GM18907 (cell line): ENCODE measurements around the gene TNIK.
"Not testable (repeated sequence)": the region's sequence is repeated elsewhere in the genome, so short reads cannot be mapped to it uniquely, and the experiment has no call there.

ENCODE experiments used
- ATAC-seq: cut with Tn5 transposase; IDR thresholded peaks from one replicate; pipeline ENCODE4 v1.9.1; 2021; ENCODE audit warnings: mild to moderate bottlenecking, moderate library complexity; ENCODE audit not compliant: unreplicated experiment

The TNIK gene

GRCh38 chr3:171290680-171291079, 169.5 kb downstream of the TNIK start:
- ATAC-seq: no peak

GRCh38 chr3:171289291-171289690, 170.9 kb downstream of the TNIK start:
- ATAC-seq: no peak

- not testable (repeated sequence) for ATAC-seq
These were observed 172.4 kb downstream of the TNIK start for GRCh38 chr3:171287761-171288160.

GRCh38 chr3:171286580-171287249, 173.5 kb downstream of the TNIK start:
- ATAC-seq: peak; percentile 42

- peak; percentile 47 for ATAC-seq
These were observed 174.9 kb downstream of the TNIK start for GRCh38 chr3:171285287-171285686.

GRCh38 chr3:171284308-171285075, 175.7 kb downstream of the TNIK start:
- peak; percentile 54 for ATAC-seq

- ATAC-seq: no peak
These were observed 176.4 kb downstream of the TNIK start for GRCh38 chr3:171283848-171284222.

GRCh38 chr3:171283183-171283847, 176.9 kb downstream of the TNIK start:
- no peak for ATAC-seq

GRCh38 chr3:171282041-171282440, 178.2 kb downstream of the TNIK start:
- ATAC-seq: no peak

GRCh38 chr3:171281256-171281992, 178.8 kb downstream of the TNIK start:
- no peak for ATAC-seq

GRCh38 chr3:171279972-171280371, 180.2 kb downstream of the TNIK start:
- ATAC-seq: no peak

- no peak for ATAC-seq
These were observed 182.0 kb downstream of the TNIK start for GRCh38 chr3:171278299-171278590.

- no peak for ATAC-seq
These were observed 182.5 kb downstream of the TNIK start for GRCh38 chr3:171277456-171278298.

GRCh38 chr3:171276923-171277322, 183.3 kb downstream of the TNIK start:
- ATAC-seq: no peak

GRCh38 chr3:171274222-171274621, 186.0 kb downstream of the TNIK start:
- no peak for ATAC-seq

GRCh38 chr3:171270541-171270940, 189.7 kb downstream of the TNIK start:
- ATAC-seq: no peak

- ATAC-seq: peak; percentile 53
These were observed 190.7 kb downstream of the TNIK start for GRCh38 chr3:171269542-171269941.

- ATAC-seq: no peak
These were observed 191.5 kb downstream of the TNIK start for GRCh38 chr3:171268677-171269076.

GRCh38 chr3:171267104-171267503, 193.1 kb downstream of the TNIK start:
- ATAC-seq: no peak

- ATAC-seq: no peak
These were observed 193.5 kb downstream of the TNIK start for GRCh38 chr3:171266740-171267073.
